Smooth muscle cell (in vitro differentiated cells): ENCODE results near the gene BAZ2B. TPM values are rescaled to one million over a fixed set of nuclear protein-coding genes. Genes with fewer than 3 reads are reported as not detected.

Source experiments
- DNase-seq: peaks from one replicate; lab custom pipeline; 2025; ENCODE audit not compliant: unreplicated experiment; lab: John Stamatoyannopoulos, UW
- H2AFZ ChIP-seq: fragments of 200-600 bp; sonication (generic); 2 replicates; pipeline ENCODE4 v1.6.0; 2016; ENCODE audit warnings: antibody characterized with exemption, low read depth, mild to moderate bottlenecking
- H3F3A ChIP-seq: fragments of 200-600 bp; sonication (generic); 2 replicates; pipeline ENCODE4 v1.6.0; 2017; ENCODE audit warnings: antibody characterized with exemption, low read depth
- H3K27ac ChIP-seq: fragments of 200-600 bp; sonication (generic); 2 replicates; pipeline ENCODE4 v1.5.1; 2016; ENCODE audit warnings: low read depth, mild to moderate bottlenecking
- H3K27me3 ChIP-seq: fragments of 200-600 bp; sonication (generic); 2 replicates; pipeline ENCODE4 v1.6.1; 2016; ENCODE audit warnings: low read depth, mild to moderate bottlenecking
- H3K36me3 ChIP-seq: fragments of 200-600 bp; sonication (generic); 2 replicates; pipeline ENCODE4 v1.5.1; 2016; ENCODE audit warnings: low read depth
- H3K4me1 ChIP-seq: fragments of 200-600 bp; sonication (generic); 2 replicates; pipeline ENCODE4 v1.5.1; 2016; ENCODE audit warnings: low read depth
- H3K4me2 ChIP-seq: fragments of 200-600 bp; sonication (generic); 2 replicates; pipeline ENCODE4 v1.6.0; 2016; ENCODE audit warnings: mild to moderate bottlenecking
- H3K4me3 ChIP-seq: fragments of 200-600 bp; sonication (generic); 2 replicates; pipeline ENCODE4 v1.5.1; 2016; ENCODE audit warnings: mild to moderate bottlenecking
- H3K79me2 ChIP-seq: fragments of 200-600 bp; sonication (generic); 2 replicates; pipeline ENCODE4 v1.6.0; 2016; ENCODE audit warnings: low read depth, mild to moderate bottlenecking
- H3K9ac ChIP-seq: fragments of 200-600 bp; sonication (generic); 2 replicates; pipeline ENCODE4 v1.6.0; 2016; ENCODE audit warnings: low read depth
- H3K9me3 ChIP-seq: fragments of 200-600 bp; sonication (generic); replicated peaks from 2 replicates; pipeline ENCODE4 v1.5.1; 2016; ENCODE audit warnings: low read depth
- H4K20me1 ChIP-seq: fragments of 200-600 bp; sonication (generic); 2 replicates; pipeline ENCODE4 v1.6.0; 2016; ENCODE audit warnings: low read depth
- WGBS: methylation state at CpG from one replicate; pipeline ENCODE4 v1.1.7; 2016; ENCODE audit warnings: low lambda C conversion rate; 5-methylcytosine and 5-hydroxymethylcytosine counted together
- polyA plus RNA-seq: library from polyadenylated mRNA; unstranded; fragments of >200 nt; fragmentation: Nextera tagmentation; extraction: Ambion mirVana; gene quantifications from 2 replicates; pipeline ENCODE4 v1.2.1, GENCODE V29; 2016
- total RNA-seq: library from RNA; depleted of rRNA; stranded (reverse); fragments of >200 nt; gene quantifications from 2 replicates; pipeline ENCODE4 v1.2.3, GENCODE V29; 2014
- TF ChIP-seq, protein P1 (sequence below): fragments of 200-600 bp; sonication (generic); IDR thresholded peaks from 2 replicates; pipeline ENCODE4 v1.5.1; 2017; ENCODE audit warnings: borderline replicate concordance, mild to moderate bottlenecking, antibody characterized with exemption; ENCODE audit not compliant: insufficient read depth, poor library complexity, severe bottlenecking

BAZ2B gene
- total and polyA plus RNA-seq, 2 experiments from 2014 or later = 27.7 to 58.5 TPM

DNA sequence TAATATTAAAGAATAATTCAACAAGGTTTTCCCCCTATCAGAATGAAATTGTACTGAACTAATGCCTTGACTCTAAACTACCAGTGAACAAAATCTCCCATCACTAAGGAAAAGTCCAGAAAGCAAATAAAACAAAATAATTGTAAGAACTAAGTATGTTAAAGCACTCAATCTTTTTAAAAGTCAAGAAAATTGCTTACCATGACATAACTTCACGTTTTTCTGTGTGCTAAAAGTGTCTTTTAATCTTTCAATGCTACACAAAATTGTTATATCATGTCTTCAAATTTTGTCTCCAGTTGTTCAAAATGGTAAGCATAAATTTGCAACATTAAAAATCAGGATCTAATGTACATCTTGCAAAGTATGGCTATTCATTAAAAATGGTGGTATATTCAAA is 156.1 kb downstream of the BAZ2B start:
- no peak overlapping the region for H3K9ac ChIP-seq
- H3K4me3 ChIP-seq = no peak overlapping the region
- DNase-seq = no peak
- no peaks in the 10 kb centered on the region for H3K79me2 ChIP-seq
- no peaks in the 10 kb centered on the region for H3F3A ChIP-seq
- H3K27ac ChIP-seq = no peak overlapping the region
- H3K4me2 ChIP-seq = no peak overlapping the region
- TF ChIP-seq, protein P1, sequence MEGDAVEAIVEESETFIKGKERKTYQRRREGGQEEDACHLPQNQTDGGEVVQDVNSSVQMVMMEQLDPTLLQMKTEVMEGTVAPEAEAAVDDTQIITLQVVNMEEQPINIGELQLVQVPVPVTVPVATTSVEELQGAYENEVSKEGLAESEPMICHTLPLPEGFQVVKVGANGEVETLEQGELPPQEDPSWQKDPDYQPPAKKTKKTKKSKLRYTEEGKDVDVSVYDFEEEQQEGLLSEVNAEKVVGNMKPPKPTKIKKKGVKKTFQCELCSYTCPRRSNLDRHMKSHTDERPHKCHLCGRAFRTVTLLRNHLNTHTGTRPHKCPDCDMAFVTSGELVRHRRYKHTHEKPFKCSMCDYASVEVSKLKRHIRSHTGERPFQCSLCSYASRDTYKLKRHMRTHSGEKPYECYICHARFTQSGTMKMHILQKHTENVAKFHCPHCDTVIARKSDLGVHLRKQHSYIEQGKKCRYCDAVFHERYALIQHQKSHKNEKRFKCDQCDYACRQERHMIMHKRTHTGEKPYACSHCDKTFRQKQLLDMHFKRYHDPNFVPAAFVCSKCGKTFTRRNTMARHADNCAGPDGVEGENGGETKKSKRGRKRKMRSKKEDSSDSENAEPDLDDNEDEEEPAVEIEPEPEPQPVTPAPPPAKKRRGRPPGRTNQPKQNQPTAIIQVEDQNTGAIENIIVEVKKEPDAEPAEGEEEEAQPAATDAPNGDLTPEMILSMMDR = no peak
- no peaks in the 10 kb centered on the region for H3K27me3 ChIP-seq
- no peaks in the 10 kb centered on the region for H3K4me1 ChIP-seq
- H3K36me3 ChIP-seq = no peaks in the 10 kb centered on the region
- 94% methylated on average over 1 of the region's 1 CpG for WGBS
- no peaks in the 10 kb centered on the region for H3K9me3 ChIP-seq
- H2AFZ ChIP-seq = no peak overlapping the region
- peaks cover 31% of the 10 kb centered on the region for H4K20me1 ChIP-seq

DNA sequence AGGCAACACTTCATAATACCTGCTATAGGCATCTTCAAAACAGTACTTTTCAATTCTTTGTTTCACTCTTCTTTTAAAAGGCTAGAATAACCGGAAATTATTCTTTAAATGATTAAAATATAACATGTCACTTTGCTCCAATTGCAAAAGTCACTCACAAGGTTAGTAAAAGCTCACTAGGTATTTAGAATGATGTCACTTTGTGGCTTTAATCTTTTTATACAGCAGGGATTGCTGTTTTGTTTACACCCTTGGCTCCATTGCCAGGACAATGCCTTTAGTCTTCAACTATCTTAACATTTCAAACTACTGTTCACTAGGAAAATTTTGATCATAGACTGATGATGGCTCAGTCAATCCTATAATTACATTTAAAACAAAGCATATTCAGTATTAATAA is 157.1 kb downstream of the BAZ2B start:
- 98% methylated on average over 1 of the region's 1 CpG for WGBS
- no peak overlapping the region for H3K4me3 ChIP-seq
- DNase-seq = no peak

DNA sequence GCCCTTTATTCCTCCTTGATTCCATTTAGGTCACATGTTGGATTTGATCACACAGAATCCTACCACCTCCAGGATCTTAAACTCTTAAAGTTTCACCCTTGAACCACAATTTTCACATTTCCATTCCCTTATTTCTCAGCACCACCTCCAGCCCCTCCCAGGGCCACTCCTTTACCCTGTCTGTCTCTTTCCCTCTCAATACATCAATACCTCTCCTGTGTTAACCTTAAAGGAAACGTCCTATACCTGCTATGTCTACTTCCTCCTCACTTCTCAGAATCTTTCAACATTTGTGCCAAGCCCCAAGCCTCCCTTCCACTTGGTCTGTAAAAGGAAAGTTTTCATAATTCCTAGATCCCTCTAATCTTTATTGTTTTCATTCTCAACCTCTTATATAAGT is 158.8 kb downstream of the BAZ2B start:
- no peaks in the 10 kb centered on the region for H3K36me3 ChIP-seq
- no peaks in the 10 kb centered on the region for H3F3A ChIP-seq
- no peak overlapping the region for H2AFZ ChIP-seq
- H3K27me3 ChIP-seq = no peaks in the 10 kb centered on the region
- H3K4me3 ChIP-seq = no peak overlapping the region
- TF ChIP-seq, protein P1 = no peak
- H3K27ac ChIP-seq = no peak overlapping the region
- H4K20me1 ChIP-seq = peaks cover 38% of the 10 kb centered on the region
- no peak for DNase-seq
- WGBS = 71% methylated on average over 1 of the region's 1 CpG
- no peaks in the 10 kb centered on the region for H3K79me2 ChIP-seq
- no peak overlapping the region for H3K9ac ChIP-seq
- H3K4me1 ChIP-seq = no peaks in the 10 kb centered on the region
- H3K9me3 ChIP-seq = no peaks in the 10 kb centered on the region
- no peak overlapping the region for H3K4me2 ChIP-seq

More for the DNA sequence above, 157.1 kb downstream of the BAZ2B start:
- no peak overlapping the region for H3K27ac ChIP-seq
- no peaks in the 10 kb centered on the region for H3K79me2 ChIP-seq
- H3K27me3 ChIP-seq = no peaks in the 10 kb centered on the region
- no peaks in the 10 kb centered on the region for H3K4me1 ChIP-seq
- no peaks in the 10 kb centered on the region for H3K9me3 ChIP-seq
- H3K36me3 ChIP-seq = no peaks in the 10 kb centered on the region
- TF ChIP-seq, protein P1 = no peak
- no peak overlapping the region for H3K9ac ChIP-seq
- peaks cover 36% of the 10 kb centered on the region for H4K20me1 ChIP-seq
- no peak overlapping the region for H3K4me2 ChIP-seq
- no peak overlapping the region for H2AFZ ChIP-seq
- no peaks in the 10 kb centered on the region for H3F3A ChIP-seq
